Measurements from ENCODE around the gene GATA2. TPM values are rescaled to one million over a fixed set of nuclear protein-coding genes. Genes with fewer than 3 reads are reported as not detected.

Gene GATA2
- total and polyA plus RNA-seq, 2 of the 8 experiments (the other 6 are each of a cell fraction or from before 2014, with no cell fraction given) = 0.03 to 0.30 TPM

- TF ChIP-seq SIX5 (IDR thresholded peaks at IDR 0.05; ENCODE audit: low read depth, low read length) (no peak), CHD7 (IDR thresholded peaks at IDR 0.05; ENCODE audit: insufficient replicate concordance, low read length) (no peak), RBBP5 (IDR thresholded peaks at IDR 0.05; ENCODE audit: borderline replicate concordance, low read depth, low read length) (no peak), MAX (IDR thresholded peaks at IDR 0.05) (peak; percentile 25), POLR2AphosphoS5 (IDR thresholded peaks at IDR 0.05; ENCODE audit: low read depth, low read length) (no peak), CTCF (IDR thresholded peaks at IDR 0.05; ENCODE audit: control extremely low read depth in 1 of 3, insufficient read depth in 1 of 3, low read depth in 1 of 3, low read length in 3 of 3) (no peak)
Observed at GRCh38 chr3:128487813-128488635, 5.0 kb downstream of the GATA2 start (continued).
